Measurements from ENCODE around the gene PAK2. TPM values are rescaled to one million over a fixed set of nuclear protein-coding genes. Genes with fewer than 3 reads are reported as not detected.

PAK2 gene
- total and polyA plus RNA-seq, 12 donors: 15.3 to 62.0 (median 46.8) TPM

GRCh38 chr3:196699749-196700148 lies 39.9 kb upstream of the PAK2 start:
- Histone ChIP-seq H3K4me1 (replicated peaks in 1 of 2) (no peaks in the 10 kb centered on the region), H3K4me3 (no peak overlapping the region), H3K27me3 (no peaks in the 10 kb centered on the region), H3K36me3 (replicated peaks in 1 of 2) (no peaks in the 10 kb centered on the region), H3K9me3 (replicated peaks in 1 of 3) (no peaks in the 10 kb centered on the region), H3K27ac (no peak overlapping the region)
- intact Hi-C loops (cut with DNase I): loop anchor here in 1 of 2 donors (10.0 kb wide), 1 partner anchor 165 kb away; no protein-coding TSS in a partner anchor
- DNase-seq: no peak
- WGBS, 4 donors: 84 to 88% (median 86%) methylated on average over 7 of the region's 7 CpGs
- TF ChIP-seq POLR2A (IDR thresholded peaks at IDR 0.05): no peak
- TF ChIP-seq CTCF (IDR thresholded peaks at IDR 0.05): no peak

GRCh38 chr3:196700801-196701200 lies 38.9 kb upstream of the PAK2 start:
- H3K9me3 ChIP-seq (replicated peaks in 1 of 3): no peaks in the 10 kb centered on the region
- H3K27ac ChIP-seq: no peak overlapping the region
- 64 to 80% (median 76%) methylated on average over 4 of the region's 4 CpGs for WGBS, 4 donors
- H3K4me3 ChIP-seq: no peak overlapping the region
- intact Hi-C loops (cut with DNase I): no loop called here
- DNase-seq: no peak
- no peaks in the 10 kb centered on the region for H3K4me1 ChIP-seq (replicated peaks in 1 of 2)
- H3K27me3 ChIP-seq: no peaks in the 10 kb centered on the region
- TF ChIP-seq CTCF (IDR thresholded peaks at IDR 0.05) (no peak), POLR2A (IDR thresholded peaks at IDR 0.05) (no peak)
- H3K36me3 ChIP-seq (replicated peaks in 1 of 2): no peaks in the 10 kb centered on the region

DNA sequence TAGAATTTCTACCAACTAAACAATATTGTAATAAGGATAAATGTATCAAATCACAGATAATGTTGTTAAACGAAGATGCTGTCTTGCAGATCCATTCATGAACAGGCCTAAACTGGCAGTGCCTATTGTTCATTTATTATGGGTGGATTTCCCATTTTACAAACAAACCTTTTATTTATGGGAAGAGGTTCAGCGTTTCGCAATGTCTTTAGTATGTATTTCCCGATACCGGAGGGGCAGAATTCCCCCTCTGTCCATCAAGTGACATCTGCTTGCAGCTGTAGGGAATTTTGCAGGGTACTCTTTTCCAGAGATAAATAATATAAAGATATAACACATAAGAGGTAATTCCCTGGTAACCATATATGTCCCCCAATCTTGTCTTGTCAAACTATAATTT lies 33.3 kb upstream of the PAK2 start:
- DNase-seq: no peak
- Histone ChIP-seq H3K4me1 (replicated peaks in 1 of 2) (peaks cover 4 to 7% of the 10 kb centered on the region in 2 donors), H3K9me3 (replicated peaks in 1 of 3) (no peaks in the 10 kb centered on the region), H3K27ac (no peak overlapping the region), H3K27me3 (no peaks in the 10 kb centered on the region), H3K36me3 (replicated peaks in 1 of 2) (no peaks in the 10 kb centered on the region), H3K4me3 (no peak overlapping the region)
- intact Hi-C loops (cut with DNase I): no loop called here
- TF ChIP-seq CTCF (IDR thresholded peaks at IDR 0.05): no peak
- TF ChIP-seq POLR2A (IDR thresholded peaks at IDR 0.05): no peak
- 82 to 90% (median 83%) methylated on average over 5 of the region's 5 CpGs for WGBS, 4 donors

DNA sequence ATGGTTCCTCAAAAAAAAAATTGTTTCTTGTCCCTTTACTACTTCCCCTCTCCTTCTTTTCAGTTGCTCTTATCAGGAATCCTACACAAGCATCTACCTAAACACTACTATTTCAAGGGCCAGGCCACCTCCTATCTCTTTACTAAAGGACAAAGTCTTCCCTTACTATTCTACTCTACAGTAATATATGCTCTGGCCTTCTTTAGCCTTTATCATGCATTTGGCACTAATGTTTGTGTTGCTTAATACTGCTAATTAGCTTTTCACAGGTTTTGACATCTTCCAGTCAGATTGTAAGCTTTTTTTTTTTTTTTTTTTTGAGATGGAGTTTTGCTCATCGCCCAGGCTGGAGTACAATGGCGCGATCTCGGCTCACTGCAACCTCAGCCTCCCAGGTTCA lies 32.9 kb upstream of the PAK2 start:
- Histone ChIP-seq H3K27ac (no peak overlapping the region), H3K9me3 (replicated peaks in 1 of 3) (no peaks in the 10 kb centered on the region), H3K36me3 (replicated peaks in 1 of 2) (no peaks in the 10 kb centered on the region), H3K27me3 (no peaks in the 10 kb centered on the region), H3K4me1 (replicated peaks in 1 of 2) (peaks cover 7 to 9% of the 10 kb centered on the region in 2 donors), H3K4me3 (no peak overlapping the region)
- no peak for TF ChIP-seq CTCF (IDR thresholded peaks at IDR 0.05)
- TF ChIP-seq POLR2A (IDR thresholded peaks at IDR 0.05): no peak
- intact Hi-C loops (cut with DNase I): no loop called here
- WGBS, 4 donors: 98 to 99% (median 98%) methylated on average over 4 of the region's 4 CpGs
- no peak for DNase-seq
